ENCODE data around the gene ZDHHC4. TPM values are rescaled to one million over a fixed set of nuclear protein-coding genes. Genes with fewer than 3 reads are reported as not detected.
A peak's percentile ranks its signal among the peaks of the same experiment; 100 is the strongest.

Gene ZDHHC4
- total RNA-seq, 1 experiment from 2014 or later: 96.1 TPM

DNA sequence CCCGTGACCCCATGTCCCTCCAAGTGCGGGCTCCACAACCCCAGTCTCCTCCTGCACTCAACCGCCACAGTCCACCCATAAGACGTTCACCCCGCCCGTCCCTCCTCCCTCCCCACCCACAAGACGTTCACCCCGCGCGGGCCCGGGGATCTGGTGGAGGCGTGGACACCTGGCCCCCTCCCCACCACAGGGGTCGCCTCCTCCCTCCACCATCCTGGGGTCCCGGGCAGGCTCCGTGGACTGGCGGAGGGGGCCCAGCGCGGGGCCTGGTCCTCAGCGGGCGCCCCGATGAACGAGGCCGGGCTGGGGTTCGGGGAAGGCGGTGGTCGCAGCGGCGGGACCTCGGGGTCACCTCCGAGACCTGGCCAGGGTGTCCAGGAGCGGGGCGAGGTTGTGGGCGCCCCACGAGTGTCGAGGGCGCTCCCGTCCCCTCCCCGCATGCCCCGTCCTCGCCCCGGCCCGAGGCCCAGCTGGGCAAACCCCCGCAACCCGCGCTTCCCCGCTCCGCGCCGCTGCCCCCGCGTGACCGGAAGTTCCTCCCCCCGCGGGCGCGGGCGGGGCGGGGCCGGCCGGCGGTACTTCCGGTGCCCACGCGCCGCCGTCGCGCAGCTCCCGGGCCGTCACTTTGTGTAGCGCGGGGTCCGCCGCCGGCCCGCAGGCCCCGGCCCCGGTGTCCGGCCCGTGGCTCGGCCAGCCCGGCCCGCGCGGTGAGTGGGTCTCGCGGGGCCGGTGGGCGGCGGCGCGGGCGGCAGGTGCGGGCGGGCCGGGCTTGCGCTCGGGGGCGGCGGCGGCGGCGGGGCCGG is 59.7 kb downstream of the ZDHHC4 start, which contains the start of gene ZNF316:
ZNF316 (plus strand) TSS at position 578 of the 803 bp plus-strand sequence. CDS start 5,092 bp downstream, outside the sequence.
- intact Hi-C loops (cut with micrococcal nuclease; ENCODE audit: unreplicated experiment): loop anchor here (1.0 to 5.0 kb wide), 2 partner anchors 47 to 120 kb away; partner anchors contain the start of gene INTS15
- H3K27ac ChIP-seq: no peak within 1 kb of the TSS; the same call in 1 of the 2 replicates
- H3F3A ChIP-seq (ENCODE audit: insufficient read depth, low read depth): peaks cover 17% of the 10 kb centered on the region
- peaks cover 4% of the 10 kb centered on the region; the same call in 1 of the 2 replicates for H3K36me3 ChIP-seq (ENCODE audit: low read depth)
- ChIA-PET CTCF (interaction anchor here (0.6 kb wide), 3 partner anchors 19 to 291 kb away, joined by 3 to 6 read pairs (median 3); no protein-coding TSS in a partner anchor), POLR2A (ENCODE audit: unreplicated experiment) (no interaction called here)
- peak within 1 kb of the TSS; percentile 98 for H3K4me3 ChIP-seq
- H3K27me3 ChIP-seq (ENCODE audit: insufficient read depth, low read depth): no peaks in the 10 kb centered on the region
- H3K4me1 ChIP-seq (replicated peaks; ENCODE audit: insufficient read depth): peaks cover 21% of the 10 kb centered on the region
- no peaks in the 10 kb centered on the region for H3K9me3 ChIP-seq (ENCODE audit: insufficient read depth, low read depth)
- TF ChIP-seq EZH2 (IDR thresholded peaks at IDR 0.05; ENCODE audit: low read depth): no peak
- TF ChIP-seq, protein P1, sequence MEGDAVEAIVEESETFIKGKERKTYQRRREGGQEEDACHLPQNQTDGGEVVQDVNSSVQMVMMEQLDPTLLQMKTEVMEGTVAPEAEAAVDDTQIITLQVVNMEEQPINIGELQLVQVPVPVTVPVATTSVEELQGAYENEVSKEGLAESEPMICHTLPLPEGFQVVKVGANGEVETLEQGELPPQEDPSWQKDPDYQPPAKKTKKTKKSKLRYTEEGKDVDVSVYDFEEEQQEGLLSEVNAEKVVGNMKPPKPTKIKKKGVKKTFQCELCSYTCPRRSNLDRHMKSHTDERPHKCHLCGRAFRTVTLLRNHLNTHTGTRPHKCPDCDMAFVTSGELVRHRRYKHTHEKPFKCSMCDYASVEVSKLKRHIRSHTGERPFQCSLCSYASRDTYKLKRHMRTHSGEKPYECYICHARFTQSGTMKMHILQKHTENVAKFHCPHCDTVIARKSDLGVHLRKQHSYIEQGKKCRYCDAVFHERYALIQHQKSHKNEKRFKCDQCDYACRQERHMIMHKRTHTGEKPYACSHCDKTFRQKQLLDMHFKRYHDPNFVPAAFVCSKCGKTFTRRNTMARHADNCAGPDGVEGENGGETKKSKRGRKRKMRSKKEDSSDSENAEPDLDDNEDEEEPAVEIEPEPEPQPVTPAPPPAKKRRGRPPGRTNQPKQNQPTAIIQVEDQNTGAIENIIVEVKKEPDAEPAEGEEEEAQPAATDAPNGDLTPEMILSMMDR (conservative IDR thresholded peaks at IDR 0.05): no peak
- no peaks in the 10 kb centered on the region for H3K9me2 ChIP-seq (ENCODE audit: insufficient read depth)
- BruUV-seq (replicated peaks): no TSS peak
- H4K20me1 ChIP-seq (ENCODE audit: insufficient read depth): 0 out of 2 replicates have a peak, but pooled peaks cover 4% of the 10 kb centered on the region
- peak within 1 kb of the TSS; percentile 94 for H2AFZ ChIP-seq
- peak in 1 of 2 experiments; percentile 44 for DNase-seq
- H3K4me2 ChIP-seq: peak within 1 kb of the TSS; percentile 91
- peaks cover 32% of the 10 kb centered on the region for H3K79me2 ChIP-seq (ENCODE audit: low read depth)

DNA sequence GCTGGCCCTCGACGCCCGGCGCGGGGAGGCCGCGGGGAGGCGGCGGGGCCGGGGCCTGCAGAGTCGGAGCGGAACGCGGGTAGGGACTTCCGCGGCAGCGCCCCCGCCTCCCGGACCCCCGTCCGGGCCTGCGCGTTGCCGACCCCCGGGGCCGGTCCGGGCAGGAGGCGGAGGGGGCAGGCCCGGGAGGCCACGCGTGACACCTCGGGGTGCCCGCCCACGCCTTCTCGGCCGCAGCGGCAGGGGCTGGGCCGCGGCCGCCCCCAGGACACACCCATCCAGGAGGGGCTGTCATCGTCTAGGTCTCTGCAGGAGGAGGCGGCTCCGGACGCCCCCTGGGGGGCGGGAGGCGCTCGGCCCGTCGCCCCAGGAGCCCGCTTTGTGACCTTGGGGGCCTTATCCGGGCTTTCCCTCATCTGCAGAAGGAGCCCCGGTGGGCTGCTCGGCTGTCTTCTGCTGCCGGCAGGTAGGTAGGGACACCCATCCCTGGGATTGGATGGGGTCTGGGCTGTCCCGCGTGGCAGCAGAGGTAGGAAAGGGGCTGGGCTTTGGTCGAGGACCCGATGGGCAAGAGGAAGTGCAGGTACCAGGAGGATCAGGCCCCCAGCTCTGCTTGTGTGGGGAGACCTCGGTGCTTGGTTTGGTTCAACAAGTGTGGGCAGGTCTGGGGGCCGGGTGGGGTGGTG is 60.4 kb downstream of the ZDHHC4 start:
- no peaks in the 10 kb centered on the region for H3K9me2 ChIP-seq (ENCODE audit: insufficient read depth)
- BruUV-seq (replicated peaks): no TSS peak
- H3F3A ChIP-seq (ENCODE audit: insufficient read depth, low read depth): peaks cover 17% of the 10 kb centered on the region
- POLR2A ChIA-PET (ENCODE audit: unreplicated experiment): interaction anchor here (0.6 kb wide), 1 partner anchor 46 kb away, joined by 18 read pairs; no protein-coding TSS in a partner anchor
- peaks cover 21% of the 10 kb centered on the region for H3K4me1 ChIP-seq (replicated peaks; ENCODE audit: insufficient read depth)
- peaks cover 32% of the 10 kb centered on the region for H3K79me2 ChIP-seq (ENCODE audit: low read depth)
- 0 out of 2 replicates have a peak, but pooled peaks cover 4% of the 10 kb centered on the region for H4K20me1 ChIP-seq (ENCODE audit: insufficient read depth)
- peaks cover 11% of the 10 kb centered on the region; the same call in 1 of the 2 replicates for H3K36me3 ChIP-seq (ENCODE audit: low read depth)
- H3K9me3 ChIP-seq (ENCODE audit: insufficient read depth, low read depth): no peaks in the 10 kb centered on the region
- no peak overlapping the region for H3K27ac ChIP-seq
- CTCF ChIA-PET: no interaction called here
- peak overlapping the region; percentile 42; the same call in 1 of the 2 replicates for H2AFZ ChIP-seq
- peak overlapping the region; percentile 71 for H3K4me3 ChIP-seq
- H3K27me3 ChIP-seq (ENCODE audit: insufficient read depth, low read depth): no peaks in the 10 kb centered on the region
- no peak for TF ChIP-seq EZH2 (IDR thresholded peaks at IDR 0.05; ENCODE audit: low read depth)
- TF ChIP-seq, protein P1 (conservative IDR thresholded peaks at IDR 0.05): peak; percentile 58
- intact Hi-C loops (cut with micrococcal nuclease; ENCODE audit: unreplicated experiment): loop anchor here (1.0 to 5.0 kb wide), 2 partner anchors 47 to 120 kb away; partner anchors contain the start of gene INTS15
- DNase-seq: peak in 1 of 2 experiments; percentile 65
- H3K4me2 ChIP-seq: peak overlapping the region; percentile 91

Other genes with a start within 250 kb of the ZDHHC4 start
- gene FAM220A, start 228.5 kb upstream of the ZDHHC4 start, total RNA-seq (2021): 19.0 and 19.2 TPM in 2 replicates
- gene RAC1, start 202.9 kb upstream of the ZDHHC4 start, total RNA-seq (2021): 480 and 482 TPM in 2 replicates
- 46.7 and 56.4 TPM in 2 replicates for gene DAGLB, start 129.5 kb upstream of the ZDHHC4 start, total RNA-seq (2021)
- gene KDELR2, start 93.3 kb upstream of the ZDHHC4 start, total RNA-seq (2021): 134 and 217 TPM in 2 replicates
- gene GRID2IP, start 26.0 kb upstream of the ZDHHC4 start, total RNA-seq (2021): 1.3 and 1.7 TPM in 2 replicates
- gene INTS15, start 12.6 kb downstream of the ZDHHC4 start, total RNA-seq (2021): 21.4 and 28.7 TPM in 2 replicates
- gene ZNF853, start 38.2 kb downstream of the ZDHHC4 start, total RNA-seq (2021): 7.9 and 13.5 TPM in 2 replicates
- 28.4 and 34.8 TPM in 2 replicates for gene ZNF316, start 59.9 kb downstream of the ZDHHC4 start, total RNA-seq (2021)
- 25.2 and 37.5 TPM in 2 replicates for gene ZNF12, start 129.5 kb downstream of the ZDHHC4 start, total RNA-seq (2021)
- 0.76 and 2.0 TPM in 2 replicates for gene RSPH10B2, start 176.6 kb downstream of the ZDHHC4 start, total RNA-seq (2021)
- 106 and 166 TPM in 2 replicates for gene CCZ1B, start 248.8 kb downstream of the ZDHHC4 start, total RNA-seq (2021)